ENCODE measurements around the gene JAKMIP1. TPM values are rescaled to one million over a fixed set of nuclear protein-coding genes. Genes with fewer than 3 reads are reported as not detected.

The JAKMIP1 gene
- total and polyA plus RNA-seq, 12 donors, result 0.14 to 5.3 (median 2.9) TPM; not detected in 2

- H3K4me1 ChIP-seq (replicated peaks in 1 of 2), result no peaks in the 10 kb centered on the region
- H3K9me3 ChIP-seq (replicated peaks in 1 of 3), result no peaks in the 10 kb centered on the region
- DNase-seq, result no peak
- H3K27me3 ChIP-seq, result no peaks in the 10 kb centered on the region
- TF ChIP-seq CTCF (IDR thresholded peaks at IDR 0.05) (no peak), POLR2A (IDR thresholded peaks at IDR 0.05) (no peak)
- H3K27ac ChIP-seq, result no peak overlapping the region
- no peak overlapping the region for H3K4me3 ChIP-seq
- intact Hi-C loops (cut with DNase I), result loop anchor here in 1 of 2 donors (10.0 kb wide), 1 partner anchor 333 kb away; no protein-coding TSS in a partner anchor
- H3K36me3 ChIP-seq (replicated peaks in 1 of 2), result no peaks in the 10 kb centered on the region
- 44 to 84% (median 50%) methylated on average over 1 of the region's 1 CpG; no CpG with 5 or more reads in 1 of the 4 donors for WGBS, 4 donors
Observed at GRCh38 chr4:5991405-5991804, 208.9 kb downstream of the JAKMIP1 start.

GRCh38 chr4:5990446-5991160 lies 209.7 kb downstream of the JAKMIP1 start:
- Histone ChIP-seq H3K27ac (no peak overlapping the region), H3K36me3 (replicated peaks in 1 of 2) (no peaks in the 10 kb centered on the region), H3K4me3 (no peak overlapping the region), H3K9me3 (replicated peaks in 1 of 3) (no peaks in the 10 kb centered on the region), H3K4me1 (replicated peaks in 1 of 2) (no peaks in the 10 kb centered on the region), H3K27me3 (no peaks in the 10 kb centered on the region)
- WGBS, 4 donors, result 84 to 91% (median 89%) methylated on average over 13 to 16 of the region's 16 CpGs
- intact Hi-C loops (cut with DNase I), result loop anchor here in 1 of 2 donors (10.0 kb wide), 1 partner anchor 334 kb away; no protein-coding TSS in a partner anchor
- no peak for DNase-seq
- TF ChIP-seq CTCF (IDR thresholded peaks at IDR 0.05) (no peak), POLR2A (IDR thresholded peaks at IDR 0.05) (no peak)

GRCh38 chr4:5989236-5990225 lies 210.8 kb downstream of the JAKMIP1 start:
- Histone ChIP-seq H3K36me3 (replicated peaks in 1 of 2) (no peaks in the 10 kb centered on the region), H3K4me1 (replicated peaks in 1 of 2) (no peaks in the 10 kb centered on the region), H3K9me3 (replicated peaks in 1 of 3) (peaks cover 0 to 3% (median 0%) of the 10 kb centered on the region in 3 donors), H3K4me3 (no peak overlapping the region), H3K27me3 (no peaks in the 10 kb centered on the region), H3K27ac (no peak overlapping the region)
- intact Hi-C loops (cut with DNase I), result loop anchor here in 1 of 2 donors (10.0 kb wide), 1 partner anchor 335 kb away; no protein-coding TSS in a partner anchor
- DNase-seq, result no peak
- WGBS, 4 donors, result 70 to 85% (median 74%) methylated on average over 17 to 18 of the region's 18 CpGs
- TF ChIP-seq CTCF (IDR thresholded peaks at IDR 0.05), result no peak
